HG03378 (cell line): ENCODE results near the gene ZFAND3.

Source experiments
- ATAC-seq: cut with Tn5 transposase; IDR thresholded peaks from one replicate; pipeline ENCODE4 v1.9.1; 2021; ENCODE audit warnings: mild to moderate bottlenecking, moderate library complexity; ENCODE audit not compliant: unreplicated experiment

ZFAND3 gene

GRCh38 chr6:38146021-38146733 lies 326.6 kb downstream of the ZFAND3 start:
- ATAC-seq: no peak

GRCh38 chr6:38146734-38147027 lies 327.2 kb downstream of the ZFAND3 start:
- no peak for ATAC-seq

- no peak for ATAC-seq
Observed at GRCh38 chr6:38148606-38149005, 329.1 kb downstream of the ZFAND3 start.

GRCh38 chr6:38149531-38149930 lies 330.0 kb downstream of the ZFAND3 start:
- ATAC-seq: no peak

GRCh38 chr6:38150021-38150420 lies 330.5 kb downstream of the ZFAND3 start:
- ATAC-seq: no peak

GRCh38 chr6:38150681-38151296 lies 331.3 kb downstream of the ZFAND3 start:
- ATAC-seq: no peak

GRCh38 chr6:38151580-38152500 lies 332.3 kb downstream of the ZFAND3 start:
- ATAC-seq: no peak

GRCh38 chr6:38152620-38153019 lies 333.1 kb downstream of the ZFAND3 start:
- ATAC-seq: no peak

GRCh38 chr6:38153076-38153797 lies 333.7 kb downstream of the ZFAND3 start:
- no peak for ATAC-seq

GRCh38 chr6:38153798-38154345 lies 334.3 kb downstream of the ZFAND3 start:
- ATAC-seq: no peak

GRCh38 chr6:38154731-38155130 lies 335.2 kb downstream of the ZFAND3 start:
- ATAC-seq: no peak

- ATAC-seq: no peak
Observed at GRCh38 chr6:38155144-38155543, 335.6 kb downstream of the ZFAND3 start.

- no peak for ATAC-seq
Observed at GRCh38 chr6:38155621-38156204, 336.2 kb downstream of the ZFAND3 start.

- no peak for ATAC-seq
Observed at GRCh38 chr6:38156818-38157565, 337.5 kb downstream of the ZFAND3 start.

- no peak for ATAC-seq
Observed at GRCh38 chr6:38157905-38158304, 338.4 kb downstream of the ZFAND3 start.

- no peak for ATAC-seq
Observed at GRCh38 chr6:38158762-38159350, 339.3 kb downstream of the ZFAND3 start.

- no peak for ATAC-seq
Observed at GRCh38 chr6:38159596-38159995, 340.1 kb downstream of the ZFAND3 start.

GRCh38 chr6:38160831-38161230 lies 341.3 kb downstream of the ZFAND3 start:
- no peak for ATAC-seq

- no peak for ATAC-seq
Observed at GRCh38 chr6:38161331-38161730, 341.8 kb downstream of the ZFAND3 start.
